Natural killer cell (primary cell): ENCODE measurements around the gene ABCD1. TPM values are rescaled to one million over a fixed set of nuclear protein-coding genes. Genes with fewer than 3 reads are reported as not detected.
"Not testable (repeated sequence)": the region's sequence is repeated elsewhere in the genome, so short reads cannot be mapped to it uniquely, and the experiment has no call there.

Source experiments
- ATAC-seq, 3 donors: fragments of 150-1000 bp in 2 of 3; fragments of 200-7000 bp in 1 of 3; cut with Tn5 transposase; 1 replicate in 1 of 3; 2 replicates in 2 of 3; pipeline ENCODE4 v1.10.0; 2021; ENCODE audit warnings: mild to moderate bottlenecking in 2 of 3, moderate library complexity in 2 of 3
- DNase-seq, 2 donors: peaks; one replicate each; pipeline versions ENCODE4 v3.0.0 to v3.0.0-alpha.2; 2013 to 2021; ENCODE audit warnings: mixed read lengths in 1 of 2
- H3K27ac ChIP-seq: one replicate; pipeline ENCODE4 v1.5.1; 2013; ENCODE audit warnings: mild to moderate bottlenecking, low read length
- H3K27me3 ChIP-seq: one replicate; pipeline ENCODE4 v1.6.1; 2013; ENCODE audit warnings: low read length; ENCODE audit not compliant: control insufficient read depth, insufficient read depth
- H3K36me3 ChIP-seq: one replicate; pipeline ENCODE4 v1.6.1; 2013; ENCODE audit warnings: low read length; ENCODE audit not compliant: control insufficient read depth, insufficient read depth
- H3K4me1 ChIP-seq: one replicate; pipeline ENCODE4 v1.6.1; 2013; ENCODE audit warnings: low read length; ENCODE audit not compliant: control insufficient read depth, insufficient read depth
- H3K4me3 ChIP-seq: one replicate; pipeline ENCODE4 v1.5.1; 2013; ENCODE audit warnings: low read length
- H3K9me3 ChIP-seq: one replicate; pipeline ENCODE4 v1.6.1; 2013; ENCODE audit warnings: low read length; ENCODE audit not compliant: control insufficient read depth, insufficient read depth
- H3K27ac Mint-ChIP-seq, 2 donors: one replicate each; pipeline ENCODE4 v1.8.0; 2022; ENCODE audit warnings: mild to moderate bottlenecking in 2 of 2, mixed read lengths in 2 of 2, moderate library complexity in 1 of 2
- H3K27me3 Mint-ChIP-seq, 2 donors: one replicate each; pipeline ENCODE4 v1.8.0; 2022; ENCODE audit warnings: low read depth in 2 of 2, mixed read lengths in 2 of 2
- H3K36me3 Mint-ChIP-seq: one replicate; pipeline ENCODE4 v1.8.0; 2022; ENCODE audit warnings: mixed read lengths
- H3K4me1 Mint-ChIP-seq, 2 donors: one replicate each; pipeline ENCODE4 v1.8.0; 2022; ENCODE audit warnings: mixed read lengths in 2 of 2
- H3K4me3 Mint-ChIP-seq: one replicate; pipeline ENCODE4 v1.8.0; 2022; ENCODE audit warnings: mild to moderate bottlenecking, moderate library complexity, mixed read lengths
- H3K9me3 Mint-ChIP-seq, 2 donors: one replicate each; pipeline ENCODE4 v1.8.0; 2022; ENCODE audit warnings: mixed read lengths in 2 of 2
- CTCF ChIP-seq: fragments of 200-600 bp; IDR thresholded peaks from one replicate; pipeline ENCODE4 v1.8.0; 2022; ENCODE audit warnings: antibody characterized with exemption
- WGBS: methylation state at CpG from one replicate; pipeline ENCODE4 v1.1.7; 2013; ENCODE audit warnings: missing lambda C conversion rate; ENCODE audit not compliant: insufficient coverage; 5-methylcytosine and 5-hydroxymethylcytosine counted together
- intact Hi-C: fragments of 100-400 bp; cut with micrococcal nuclease; formaldehyde crosslinking; loops from one replicate; pipeline ENCODE4 v1.14.2; 2022
- total RNA-seq, 4 donors: library from RNA; stranded (reverse); fragments of 120-200 nt in 1 of 4; gene quantifications; one replicate each; pipeline versions ENCODE4 v1.2.3 to v1.2.4, GENCODE V29; 2013 to 2022

The ABCD1 gene
- total RNA-seq, 3 donors from 2014 or later (not counting 1 experiment from before 2014, with no cell fraction given) = 12.2 to 13.9 (median 13.8) TPM

GRCh38 chrX:153697924-153698865, 26.5 kb upstream of the ABCD1 start:
- no peaks in the 10 kb centered on the region for H3K9me3 ChIP-seq
- H3K27ac ChIP-seq = no peak overlapping the region
- intact Hi-C loops = no loop called here
- Mint-ChIP-seq H3K27ac (no peak overlapping the region), H3K36me3 (no peaks in the 10 kb centered on the region), H3K4me1 (peaks cover 0 to 6% of the 10 kb centered on the region in 2 donors), H3K4me3 (no peak overlapping the region), H3K9me3 (no peaks in the 10 kb centered on the region), H3K27me3 (no peaks in the 10 kb centered on the region)
- TF ChIP-seq CTCF = no peak
- H3K27me3 ChIP-seq = no peaks in the 10 kb centered on the region
- WGBS = 96% methylated on average over 10 of the region's 16 CpGs
- H3K36me3 ChIP-seq = peaks cover 17% of the 10 kb centered on the region
- H3K4me3 ChIP-seq = no peak overlapping the region
- ATAC-seq = no peak
- DNase-seq = no peak
- no peaks in the 10 kb centered on the region for H3K4me1 ChIP-seq

- WGBS = 97% methylated on average over 10 of the region's 16 CpGs
- DNase-seq, H3K4me3 Mint-ChIP-seq, H3K4me1 Mint-ChIP-seq, intact Hi-C loops, H3K4me1 ChIP-seq, H3K27ac Mint-ChIP-seq, H3K27me3 Mint-ChIP-seq, ATAC-seq, H3K27ac ChIP-seq, H3K9me3 Mint-ChIP-seq, H3K27me3 ChIP-seq, H3K36me3 Mint-ChIP-seq, H3K9me3 ChIP-seq, H3K4me3 ChIP-seq: not testable (repeated sequence)
- H3K36me3 ChIP-seq = peaks cover 24% of the 10 kb centered on the region
These were observed 25.4 kb upstream of the ABCD1 start for GRCh38 chrX:153699210-153699783.

GRCh38 chrX:153699784-153700371, 24.8 kb upstream of the ABCD1 start:
- intact Hi-C loops, H3K27ac ChIP-seq, H3K27me3 ChIP-seq, H3K9me3 Mint-ChIP-seq, H3K4me1 Mint-ChIP-seq, H3K36me3 Mint-ChIP-seq, DNase-seq, ATAC-seq, H3K27ac Mint-ChIP-seq, H3K9me3 ChIP-seq, H3K27me3 Mint-ChIP-seq, H3K4me1 ChIP-seq, H3K4me3 Mint-ChIP-seq, H3K4me3 ChIP-seq: not testable (repeated sequence)
- peaks cover 27% of the 10 kb centered on the region for H3K36me3 ChIP-seq
- WGBS = 96% methylated on average over 18 of the region's 18 CpGs

- Histone ChIP-seq H3K9me3 (no peaks in the 10 kb centered on the region), H3K4me1 (no peaks in the 10 kb centered on the region), H3K27me3 (no peaks in the 10 kb centered on the region), H3K36me3 (peaks cover 27% of the 10 kb centered on the region), H3K27ac (no peak overlapping the region), H3K4me3 (no peak overlapping the region)
- H3K36me3 Mint-ChIP-seq = no peaks in the 10 kb centered on the region
- H3K4me1 Mint-ChIP-seq = peaks cover 0 to 6% of the 10 kb centered on the region in 2 donors
- no peak for TF ChIP-seq CTCF
- H3K27ac Mint-ChIP-seq = peak overlapping the region in 1 of 2 donors; percentile 38
- no peaks in the 10 kb centered on the region for H3K27me3 Mint-ChIP-seq
- intact Hi-C loops = no loop called here
- DNase-seq (no peak), ATAC-seq (no peak)
- H3K4me3 Mint-ChIP-seq = no peak overlapping the region
- 86% methylated on average over 11 of the region's 15 CpGs for WGBS
- H3K9me3 Mint-ChIP-seq = no peaks in the 10 kb centered on the region
These were observed 24.2 kb upstream of the ABCD1 start for GRCh38 chrX:153700376-153700945.
